ENCODE results near the gene PLXNA2.

PLXNA2 gene

GRCh38 chr1:208265525-208265924 is 21.3 kb upstream of the PLXNA2 start:
- no peak for DNase-seq

DNA sequence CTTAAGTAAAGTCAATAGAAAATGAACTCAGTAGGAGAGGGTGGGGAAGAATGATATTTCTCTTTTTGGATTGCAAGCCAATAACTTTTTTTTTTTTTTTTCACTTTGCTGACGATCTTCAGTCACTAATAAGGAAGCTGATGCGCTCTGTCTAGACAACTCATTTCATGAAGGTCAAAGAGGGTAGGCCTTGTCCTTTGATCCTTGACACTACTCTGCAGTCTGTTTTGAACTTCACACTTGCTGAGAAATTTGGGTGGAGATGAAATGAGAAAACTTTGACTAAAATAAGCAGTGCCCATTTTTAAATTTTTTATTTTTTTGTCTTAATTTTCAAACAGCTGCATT is 20.9 kb upstream of the PLXNA2 start:
- DNase-seq: no peak

DNA sequence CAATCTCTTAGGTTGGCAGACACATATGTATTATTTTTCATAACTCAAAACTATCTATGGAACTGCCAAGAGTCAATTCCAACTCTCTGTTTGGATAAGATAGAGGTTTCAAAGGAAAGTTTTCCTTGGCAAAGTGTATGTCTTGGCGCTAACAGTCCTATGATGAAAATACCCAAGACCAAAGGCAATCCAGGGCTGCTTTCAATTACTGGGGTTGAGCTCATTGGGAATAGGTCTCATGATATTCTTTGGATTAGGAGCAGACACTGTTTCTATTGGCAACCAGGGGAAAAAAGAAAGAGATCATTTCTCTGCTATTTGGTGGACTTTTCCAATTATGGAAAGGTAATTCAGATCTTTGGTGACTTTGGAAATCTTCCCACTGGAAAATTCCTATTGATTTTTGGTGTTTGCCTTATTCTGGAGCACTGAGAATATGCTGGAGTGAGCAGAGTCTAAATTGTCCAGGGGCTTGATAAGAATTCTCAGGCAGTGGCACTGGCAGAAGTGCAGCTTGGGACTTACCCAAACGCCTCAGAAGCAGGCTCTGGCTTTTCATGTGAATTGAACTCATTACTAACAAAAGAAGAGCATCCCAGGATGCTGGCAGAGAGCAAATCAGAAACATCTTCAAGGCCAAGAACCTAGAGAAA is 20.4 kb upstream of the PLXNA2 start:
- DNase-seq: no peak

DNA sequence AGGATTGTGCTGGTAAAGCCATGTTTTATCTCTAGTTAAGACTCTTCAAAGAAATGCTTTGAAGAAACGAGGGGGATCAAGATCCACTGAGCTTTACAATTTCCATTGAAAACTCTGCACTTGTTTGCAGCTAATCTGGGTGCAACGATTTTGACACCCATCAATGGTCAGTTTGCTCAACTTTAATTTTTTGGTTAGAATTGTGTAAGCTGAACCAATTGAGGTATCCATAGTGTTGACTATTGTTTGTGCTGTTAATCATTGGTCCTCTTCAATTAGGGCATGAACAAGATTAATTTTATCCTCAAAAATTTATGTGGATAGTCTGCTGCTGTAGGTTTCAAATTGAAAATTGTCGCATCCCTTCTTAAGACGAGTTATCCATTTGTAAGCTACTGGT is 17.7 kb upstream of the PLXNA2 start:
- no peak for DNase-seq

- no peak for DNase-seq
Measured at GRCh38 chr1:208258277-208258676, 14.1 kb upstream of the PLXNA2 start.

DNA sequence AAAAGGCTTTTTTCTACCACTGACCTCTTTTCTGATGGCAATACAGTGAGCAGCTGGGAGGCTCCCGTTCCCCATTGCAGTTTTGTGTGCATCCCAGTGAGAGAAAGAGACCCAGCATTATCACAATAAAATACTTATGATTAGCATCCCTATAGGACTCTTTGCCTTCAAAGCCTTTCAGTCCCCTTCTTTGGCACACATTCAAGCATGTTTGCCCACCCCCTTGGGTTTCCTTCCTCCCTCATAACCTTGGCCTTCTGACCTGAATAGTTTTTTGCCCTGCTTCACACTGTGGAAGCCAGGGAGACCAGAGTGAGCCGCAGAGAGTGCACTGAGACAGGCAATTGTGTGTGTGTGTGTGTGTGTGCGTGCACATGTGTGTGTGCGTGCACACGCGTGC is 13.2 kb upstream of the PLXNA2 start:
- no peak for DNase-seq

- no peak for DNase-seq
Measured at GRCh38 chr1:208256556-208256955, 12.4 kb upstream of the PLXNA2 start.

DNA sequence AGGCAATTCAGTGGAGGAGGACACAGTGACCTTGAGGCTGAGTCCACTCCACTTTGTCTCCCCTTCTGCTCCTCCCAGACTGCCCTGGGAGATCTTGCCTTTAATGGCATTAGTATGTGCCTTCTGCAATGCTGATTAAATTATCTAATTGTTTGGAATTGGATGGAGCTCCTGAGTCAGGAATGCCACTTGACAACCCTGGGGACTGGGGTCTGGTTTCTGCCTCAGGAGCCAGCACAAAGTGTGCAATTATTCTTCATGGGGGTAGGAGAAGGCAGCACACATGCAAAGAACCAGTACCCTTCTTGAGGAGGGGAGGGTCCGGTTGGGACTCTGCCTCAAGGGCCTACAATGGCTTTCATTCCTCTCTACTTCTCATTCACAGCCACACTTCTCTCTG is 11.9 kb upstream of the PLXNA2 start:
- DNase-seq: no peak

DNA sequence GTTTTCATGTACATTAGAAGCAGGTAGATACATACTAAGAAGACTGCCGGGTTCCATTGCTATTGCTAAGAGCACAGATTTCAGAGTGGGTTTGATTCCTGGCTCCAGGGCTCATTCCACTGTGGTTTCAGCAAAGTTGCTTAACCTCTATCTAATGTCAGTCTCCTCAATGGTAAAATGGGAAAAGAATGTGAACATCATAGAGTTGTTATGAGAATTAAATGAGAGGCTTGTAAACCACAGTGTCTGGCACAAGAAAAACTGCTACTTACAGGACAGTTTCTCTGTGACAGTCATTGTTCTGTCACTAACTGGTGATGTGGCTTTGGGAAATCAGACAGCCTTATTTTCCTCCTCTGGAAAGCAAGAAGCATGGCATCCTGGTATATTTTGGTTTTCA is 10.7 kb upstream of the PLXNA2 start:
- no peak for DNase-seq

DNA sequence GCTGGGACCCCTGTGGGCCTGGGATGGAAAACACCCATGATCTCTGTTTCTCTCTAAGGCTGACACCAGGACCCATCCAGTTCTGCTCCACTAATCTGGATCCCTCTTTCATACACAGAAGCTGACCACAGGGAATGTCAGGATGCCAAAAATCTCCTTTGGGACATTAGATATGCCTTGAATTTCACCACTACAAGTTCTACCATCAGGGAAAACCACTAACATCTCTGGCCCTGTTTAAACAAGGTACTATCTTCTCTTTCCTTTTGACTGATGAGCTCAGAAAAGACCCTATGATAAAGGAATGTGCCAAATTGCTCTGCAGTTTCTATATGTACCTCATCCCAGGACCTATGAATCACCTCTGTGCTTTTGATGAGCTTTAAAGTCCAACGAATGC is 10.2 kb upstream of the PLXNA2 start:
- DNase-seq: no peak

DNA sequence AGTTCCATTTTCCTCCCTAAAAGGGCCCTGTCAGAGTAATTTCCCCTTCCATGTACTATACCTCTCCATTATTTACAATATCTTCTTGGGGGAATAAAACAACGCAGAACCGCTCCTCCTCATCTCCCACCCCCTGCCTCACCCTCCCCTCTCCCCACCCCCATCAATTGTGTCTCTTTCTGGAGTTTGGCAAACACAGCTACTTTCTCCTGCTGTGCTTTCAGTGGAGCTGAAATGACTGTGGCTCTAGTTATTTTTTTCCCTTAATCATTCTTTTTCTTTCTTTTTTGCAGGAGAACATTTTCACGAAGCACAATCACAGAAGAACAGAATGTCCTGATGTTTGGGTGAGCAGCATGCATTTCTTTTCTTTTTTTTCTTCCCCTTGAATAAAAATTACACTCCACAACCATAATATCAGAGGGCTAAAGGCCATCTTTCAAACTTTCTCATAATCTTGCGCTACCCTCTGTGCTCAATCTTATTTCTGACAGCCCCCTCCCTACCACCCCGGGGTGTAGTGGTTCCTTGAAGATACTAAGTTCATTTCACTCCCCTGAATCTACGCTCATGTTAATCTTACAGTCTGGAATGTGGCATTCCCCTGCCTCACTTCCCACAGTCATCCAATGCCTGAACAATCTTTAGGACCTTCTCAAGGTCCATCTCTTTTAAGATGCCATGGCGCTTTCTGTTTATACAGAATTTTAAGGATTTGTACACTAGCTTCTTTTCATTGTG is 8.8 kb upstream of the PLXNA2 start:
- DNase-seq: no peak

- DNase-seq: no peak
Measured at GRCh38 chr1:208251911-208252835, 8.0 kb upstream of the PLXNA2 start.

DNA sequence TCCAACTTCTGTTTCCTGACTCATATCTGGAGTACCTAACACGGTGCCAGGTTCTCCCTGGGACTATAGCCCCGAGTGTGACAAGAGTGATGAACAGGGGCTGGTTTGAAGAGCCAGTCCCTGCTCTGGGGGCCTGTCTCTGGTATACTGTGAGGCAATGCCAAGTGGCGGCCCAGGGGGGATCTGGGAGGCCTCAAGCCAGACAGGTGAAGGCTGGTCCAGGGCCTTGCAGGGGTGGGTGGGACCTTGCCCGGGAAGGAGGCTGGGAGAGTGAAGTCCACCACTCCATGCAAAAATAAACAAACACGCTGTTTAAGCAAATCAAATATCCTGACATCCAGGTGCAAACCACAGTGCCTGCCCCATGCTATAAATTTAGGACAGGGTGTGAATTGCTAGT is 6.8 kb upstream of the PLXNA2 start:
- no peak for DNase-seq

DNA sequence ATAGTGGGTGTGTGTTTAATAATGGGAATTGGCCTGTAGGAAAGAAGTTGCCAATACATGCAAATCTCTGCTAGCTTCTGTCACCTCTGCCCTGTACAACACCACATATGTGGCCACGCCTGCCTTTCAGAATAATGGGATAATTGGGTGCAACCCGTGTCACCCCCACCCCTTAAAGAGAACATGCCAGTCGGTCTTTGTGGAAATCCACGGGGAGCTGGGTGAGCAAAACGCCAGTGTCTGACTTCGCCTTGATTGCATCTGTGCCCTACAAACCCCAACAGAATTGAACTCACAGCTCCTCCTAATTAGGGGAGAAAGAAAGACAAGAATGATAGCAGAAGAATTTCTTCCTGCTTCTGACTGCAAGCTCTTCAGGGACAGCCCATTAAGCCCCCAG is 6.4 kb upstream of the PLXNA2 start:
- no peak for DNase-seq

- no peak for DNase-seq
Measured at GRCh38 chr1:208248991-208249696, 5.0 kb upstream of the PLXNA2 start.

- DNase-seq: no peak
Measured at GRCh38 chr1:208248307-208248801, 4.2 kb upstream of the PLXNA2 start.

GRCh38 chr1:208247696-208248095 is 3.5 kb upstream of the PLXNA2 start:
- DNase-seq: no peak

DNA sequence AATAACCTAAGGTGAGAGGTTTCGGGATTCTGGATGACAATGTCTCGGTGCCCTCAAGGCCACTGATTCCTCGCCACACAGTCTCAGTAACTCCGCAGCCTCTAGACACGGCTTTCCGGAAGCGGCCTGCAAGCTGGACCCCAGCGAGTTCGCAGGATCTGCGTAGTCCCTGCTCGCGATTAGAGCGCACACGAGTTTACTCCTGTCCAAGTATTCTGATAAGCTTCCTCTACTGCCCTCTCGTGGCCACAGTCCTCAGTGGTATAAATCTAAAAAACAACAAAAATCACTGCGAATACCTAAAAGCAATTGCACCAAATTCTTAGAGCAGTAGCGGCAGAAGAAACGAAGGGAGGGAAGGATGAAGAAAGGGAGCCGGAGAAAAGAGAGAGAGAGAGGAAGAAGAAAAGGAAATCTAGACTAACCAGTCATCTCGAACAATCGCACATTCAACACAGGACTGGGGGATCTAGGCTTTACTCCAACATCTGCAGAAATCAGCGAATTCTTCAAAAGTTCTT is 1.1 kb upstream of the PLXNA2 start:
- peak; percentile 84 to 87 for DNase-seq

DNA sequence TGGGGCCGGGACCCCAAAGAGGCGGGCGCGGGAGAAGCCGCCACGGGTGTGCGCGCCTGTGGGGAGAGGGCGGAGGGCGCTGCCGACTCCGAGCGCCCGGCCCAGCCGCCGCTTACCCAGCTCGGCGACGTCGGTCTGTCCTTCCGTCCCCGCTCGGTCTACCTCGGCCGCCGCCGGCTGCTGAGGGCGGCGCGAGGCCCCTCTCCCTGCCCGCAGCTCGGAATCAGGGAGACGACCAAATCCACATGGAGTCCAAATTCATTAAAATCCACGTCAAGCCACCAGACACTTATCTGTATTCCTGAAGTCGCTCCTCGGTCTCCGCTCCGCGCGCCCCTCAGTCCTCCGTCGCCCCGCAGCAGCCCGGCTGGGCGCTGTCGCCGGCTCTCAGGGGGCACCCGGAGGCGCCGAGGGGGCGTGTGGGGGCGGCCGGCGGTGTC is 637 bp downstream of the PLXNA2 start:
- peak; percentile 10 to 19 for DNase-seq

DNA sequence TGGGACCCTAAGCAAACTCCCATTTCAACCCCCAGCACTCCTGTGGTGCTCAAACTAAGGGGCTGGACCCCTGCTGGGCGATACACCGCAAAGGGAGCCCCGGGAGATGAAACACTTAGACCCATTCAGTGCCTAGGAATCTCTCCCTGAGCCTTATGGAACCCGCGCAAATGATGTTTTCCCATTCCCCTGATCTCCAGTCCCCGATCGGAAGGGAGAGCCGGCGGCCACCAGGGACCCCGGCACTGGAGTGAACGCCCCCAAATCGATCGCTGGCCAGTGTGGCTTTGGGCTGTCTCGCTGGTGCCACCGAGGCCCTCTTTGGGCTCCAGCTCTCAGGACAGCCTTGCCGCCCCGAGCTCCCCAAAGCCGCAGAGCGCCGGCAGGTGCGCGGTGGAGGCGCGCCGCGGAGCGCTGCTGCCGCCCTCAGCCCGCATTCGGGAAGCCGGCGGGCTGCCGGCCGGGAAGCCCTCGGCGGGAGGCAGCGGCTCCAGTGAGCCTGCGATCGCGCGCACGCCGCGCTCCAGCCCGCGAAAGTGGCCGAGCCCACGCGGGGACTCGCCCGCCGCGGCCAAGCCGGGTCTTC is 1.1 kb downstream of the PLXNA2 start:
- peak in 1 of 2 experiments; percentile 15 for DNase-seq

GRCh38 chr1:208242146-208242545 is 2.0 kb downstream of the PLXNA2 start:
- no peak for DNase-seq

DNA sequence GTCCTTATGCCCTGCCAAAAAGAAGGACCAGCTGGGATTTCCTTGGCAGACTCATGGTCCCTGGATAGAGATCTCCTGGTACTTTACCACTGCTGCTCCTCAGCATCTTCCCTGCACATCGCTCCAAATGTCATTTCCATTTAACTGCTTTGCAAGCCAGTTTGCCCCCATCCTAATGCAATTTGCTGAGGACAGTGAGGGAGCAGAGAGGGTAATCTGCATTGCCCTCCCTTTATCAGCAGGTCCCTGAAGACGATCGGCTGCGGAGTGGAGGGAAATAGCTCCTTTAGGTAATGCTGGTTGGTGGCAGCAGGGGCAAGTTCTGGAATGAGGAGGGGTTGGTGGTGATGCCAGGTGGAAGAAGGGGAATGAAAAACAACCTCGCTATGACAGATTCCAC is 2.7 kb downstream of the PLXNA2 start:
- no peak for DNase-seq
